Neutrophil (primary cell): ENCODE data around the gene EXOC4.

Source experiments
- H3K27ac ChIP-seq: fragments of 200-600 bp; sonication (generic); 2 replicates; pipeline ENCODE4 v1.5.1; 2016; ENCODE audit warnings: mild to moderate bottlenecking, moderate library complexity
- H3K27me3 ChIP-seq: fragments of 200-600 bp; sonication (generic); 2 replicates; pipeline ENCODE4 v1.6.0; 2016; ENCODE audit warnings: mild to moderate bottlenecking
- H3K36me3 ChIP-seq: fragments of 200-600 bp; sonication (generic); 2 replicates; pipeline ENCODE4 v1.5.1; 2017
- H3K4me1 ChIP-seq, 2 experiments: fragments of 200-600 bp in 1 of 2; sonication (generic) in 1 of 2; 1 replicate in 1 of 2; 2 replicates in 1 of 2; pipeline versions ENCODE4 v1.5.1 to v1.6.1; 2013 to 2016; ENCODE audit warnings: low read depth in 1 of 2, low read length in 1 of 2, mild to moderate bottlenecking in 1 of 2, moderate library complexity in 1 of 2; ENCODE audit not compliant: control insufficient read depth in 1 of 2, insufficient read depth in 1 of 2
- H3K4me3 ChIP-seq, 2 experiments: fragments of 200-600 bp in 1 of 2; sonication (generic) in 1 of 2; 1 replicate in 1 of 2; 2 replicates in 1 of 2; pipeline ENCODE4 v1.5.1; 2013 to 2016; ENCODE audit warnings: low read depth in 1 of 2, low read length in 1 of 2, mild to moderate bottlenecking in 1 of 2, moderate library complexity in 1 of 2
- H3K9me3 ChIP-seq: fragments of 200-600 bp; sonication (generic); 2 replicates; pipeline ENCODE4 v1.5.1; 2016
- TF ChIP-seq, protein P1 (sequence below): fragments of 200-600 bp; sonication (generic); IDR thresholded peaks from 2 replicates; pipeline ENCODE4 v1.5.1; 2016; ENCODE audit warnings: antibody characterized with exemption

Gene EXOC4

DNA sequence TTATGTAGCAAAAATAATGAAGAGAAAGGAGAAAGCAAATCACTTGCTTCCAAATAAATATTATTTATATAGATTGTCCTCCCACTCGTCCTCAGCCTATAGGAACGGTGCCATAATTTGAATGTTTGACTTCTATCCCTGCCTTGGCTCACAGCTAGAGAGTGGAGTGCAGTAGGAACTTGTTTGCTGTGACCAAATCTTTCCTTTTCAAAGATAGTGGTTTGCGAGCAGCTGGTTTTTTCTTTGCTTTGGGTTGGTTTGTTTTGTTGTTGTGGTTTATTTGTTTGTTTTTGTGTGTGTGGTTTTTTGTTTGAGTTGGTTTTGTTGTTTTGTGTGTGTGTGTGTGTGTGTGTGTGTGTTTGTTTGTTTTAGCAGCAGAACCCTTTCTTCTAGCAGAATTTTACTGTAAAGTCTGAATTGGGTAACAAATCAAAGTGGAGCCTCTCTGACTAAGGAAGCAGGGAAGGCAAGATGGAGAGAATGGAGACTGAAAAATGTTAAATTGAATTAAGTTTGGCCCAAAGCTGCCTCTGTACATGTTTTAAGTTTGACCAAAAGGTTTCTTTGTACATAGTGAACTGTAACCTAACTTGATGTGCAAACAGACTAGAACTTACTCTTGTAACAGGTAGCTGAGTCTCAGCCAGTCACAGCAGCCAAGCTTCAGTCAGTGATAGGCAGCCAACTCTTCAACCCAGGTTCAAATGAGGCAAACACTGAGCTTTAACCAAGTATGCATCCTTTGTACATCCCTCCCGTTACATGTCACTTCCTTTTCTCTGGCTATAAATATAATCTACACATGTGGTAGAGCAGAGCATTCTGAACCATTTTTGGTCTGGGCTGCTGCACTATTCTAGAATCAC, 724.8 kb downstream of the EXOC4 start:
- TF ChIP-seq, protein P1, sequence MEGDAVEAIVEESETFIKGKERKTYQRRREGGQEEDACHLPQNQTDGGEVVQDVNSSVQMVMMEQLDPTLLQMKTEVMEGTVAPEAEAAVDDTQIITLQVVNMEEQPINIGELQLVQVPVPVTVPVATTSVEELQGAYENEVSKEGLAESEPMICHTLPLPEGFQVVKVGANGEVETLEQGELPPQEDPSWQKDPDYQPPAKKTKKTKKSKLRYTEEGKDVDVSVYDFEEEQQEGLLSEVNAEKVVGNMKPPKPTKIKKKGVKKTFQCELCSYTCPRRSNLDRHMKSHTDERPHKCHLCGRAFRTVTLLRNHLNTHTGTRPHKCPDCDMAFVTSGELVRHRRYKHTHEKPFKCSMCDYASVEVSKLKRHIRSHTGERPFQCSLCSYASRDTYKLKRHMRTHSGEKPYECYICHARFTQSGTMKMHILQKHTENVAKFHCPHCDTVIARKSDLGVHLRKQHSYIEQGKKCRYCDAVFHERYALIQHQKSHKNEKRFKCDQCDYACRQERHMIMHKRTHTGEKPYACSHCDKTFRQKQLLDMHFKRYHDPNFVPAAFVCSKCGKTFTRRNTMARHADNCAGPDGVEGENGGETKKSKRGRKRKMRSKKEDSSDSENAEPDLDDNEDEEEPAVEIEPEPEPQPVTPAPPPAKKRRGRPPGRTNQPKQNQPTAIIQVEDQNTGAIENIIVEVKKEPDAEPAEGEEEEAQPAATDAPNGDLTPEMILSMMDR, result no peak
- H3K4me1 ChIP-seq, result no peaks in the 10 kb centered on the region

DNA sequence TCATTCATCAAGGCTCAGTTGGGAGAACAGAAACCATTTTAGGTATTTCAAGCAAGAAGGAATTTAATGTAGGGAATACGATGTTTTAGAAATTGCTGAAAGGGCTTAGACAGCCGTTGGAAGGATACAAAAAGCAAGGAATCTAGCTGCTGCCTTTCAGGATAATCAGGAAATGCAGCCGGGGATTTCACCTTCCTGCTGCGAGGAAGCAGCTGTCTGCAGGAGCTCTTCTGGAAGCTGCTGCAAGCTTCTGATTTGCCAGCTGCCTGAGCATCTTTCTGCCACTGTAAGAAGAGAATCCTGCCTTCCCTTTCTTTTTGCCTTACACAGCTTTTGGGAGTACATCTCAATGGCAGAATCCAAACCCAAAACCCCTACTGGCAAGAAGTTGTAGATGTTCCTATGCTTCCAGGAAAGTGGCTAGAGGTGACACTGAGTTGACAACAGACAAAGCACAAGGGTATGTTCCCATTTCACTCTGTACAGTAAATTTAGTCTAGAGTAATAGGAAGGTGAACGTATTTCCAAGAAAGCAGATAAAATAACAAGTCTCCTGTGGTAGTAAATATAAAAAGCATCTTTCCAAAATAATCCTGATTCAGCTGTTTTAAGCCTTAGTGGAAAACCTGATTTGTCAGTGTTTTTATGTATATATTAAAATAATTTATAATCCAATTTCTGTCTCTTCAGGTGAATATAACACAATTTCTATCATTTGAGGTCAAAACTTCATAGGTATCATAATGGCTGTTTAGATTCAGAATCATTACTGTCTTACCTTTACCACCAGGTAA, 725.8 kb downstream of the EXOC4 start:
- Histone ChIP-seq H3K4me3 (no peak overlapping the region), H3K27me3 (no peaks in the 10 kb centered on the region), H3K4me1 (no peaks in the 10 kb centered on the region), H3K9me3 (no peaks in the 10 kb centered on the region), H3K27ac (no peak overlapping the region), H3K36me3 (no peaks in the 10 kb centered on the region)
- TF ChIP-seq, protein P1, result no peak

More for the DNA sequence above, 724.8 kb downstream of the EXOC4 start:
- Histone ChIP-seq H3K9me3 (no peaks in the 10 kb centered on the region), H3K4me3 (no peak overlapping the region), H3K36me3 (no peaks in the 10 kb centered on the region), H3K27me3 (no peaks in the 10 kb centered on the region), H3K27ac (no peak overlapping the region)

DNA sequence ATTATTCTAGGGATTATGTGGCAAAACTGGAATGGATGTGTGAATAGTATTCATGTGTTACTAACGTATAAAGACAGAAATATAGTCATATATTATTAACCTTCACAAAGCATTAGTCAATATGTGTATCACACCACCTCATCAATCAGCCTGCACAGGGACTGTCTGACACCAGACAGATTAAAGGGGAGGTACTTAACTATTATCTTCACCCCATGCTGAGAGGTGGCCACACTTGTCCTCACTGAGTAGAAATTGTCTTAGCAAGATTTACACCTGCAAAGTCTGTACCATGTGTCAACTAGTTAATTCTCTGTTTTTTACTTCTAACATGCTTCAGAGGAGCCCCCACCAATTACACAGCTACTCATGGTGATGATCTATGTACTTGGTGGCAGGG, 727.9 kb downstream of the EXOC4 start:
- TF ChIP-seq, protein P1, result no peak
- Histone ChIP-seq H3K27ac (no peak overlapping the region), H3K4me1 (no peaks in the 10 kb centered on the region), H3K9me3 (no peaks in the 10 kb centered on the region), H3K4me3 (no peak overlapping the region), H3K36me3 (no peaks in the 10 kb centered on the region), H3K27me3 (no peaks in the 10 kb centered on the region)

DNA sequence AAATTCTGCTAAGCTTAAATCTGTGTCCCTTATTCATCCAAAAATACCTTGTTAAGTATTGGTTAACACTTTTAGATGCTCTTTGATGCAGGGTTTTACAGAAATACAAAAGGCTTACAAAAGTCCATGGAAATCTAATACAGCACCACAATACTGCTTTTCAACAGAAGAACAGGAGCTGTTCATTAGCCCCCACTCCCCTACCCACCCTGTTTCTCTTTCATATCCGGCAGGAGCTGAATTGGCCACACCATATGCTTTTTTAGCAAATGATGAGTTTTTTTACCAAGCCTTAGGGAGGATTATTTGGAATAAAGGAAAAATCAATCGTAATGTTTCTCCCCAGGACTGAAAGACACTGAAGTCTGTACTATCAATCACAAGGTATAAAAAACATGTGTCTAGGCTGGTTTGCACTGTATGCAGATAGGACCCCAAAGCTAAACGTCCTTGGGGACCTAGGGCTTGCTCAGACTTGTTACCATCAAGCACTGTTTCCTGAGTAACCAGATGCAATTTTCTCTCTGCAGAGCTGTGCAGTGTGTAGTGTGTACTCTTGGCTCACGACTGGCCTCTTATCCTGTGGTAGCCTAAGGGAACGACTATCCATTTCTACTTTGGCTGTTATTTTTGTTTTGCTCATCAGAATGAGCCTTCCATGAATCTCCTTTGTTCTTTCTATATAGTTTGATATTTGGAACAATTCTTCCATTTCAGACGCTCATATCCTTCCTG, 731.0 kb downstream of the EXOC4 start:
- H3K27ac ChIP-seq, result no peak overlapping the region
- no peaks in the 10 kb centered on the region for H3K9me3 ChIP-seq
- no peaks in the 10 kb centered on the region for H3K4me1 ChIP-seq
- H3K4me3 ChIP-seq, result no peak overlapping the region
- H3K36me3 ChIP-seq, result no peaks in the 10 kb centered on the region
- TF ChIP-seq, protein P1, result no peak
- no peaks in the 10 kb centered on the region for H3K27me3 ChIP-seq

DNA sequence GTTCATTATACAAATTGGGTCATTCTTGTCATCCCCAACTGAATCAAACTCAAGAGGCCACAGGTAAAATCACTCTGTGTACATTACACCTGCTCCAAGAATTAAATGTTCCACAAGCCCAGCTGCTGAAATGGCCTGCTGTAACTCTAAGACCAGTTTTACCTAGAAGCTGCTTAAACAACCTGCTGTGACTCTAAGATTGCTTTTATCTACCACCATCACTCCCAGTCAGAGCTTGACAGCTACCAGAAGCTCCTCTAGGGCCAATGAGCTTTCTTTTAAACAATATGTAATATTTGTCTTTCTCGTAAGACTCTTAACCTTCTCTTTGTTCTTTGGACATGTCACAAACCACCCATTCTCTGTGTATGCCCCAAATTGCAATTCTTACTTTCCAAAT, 732.4 kb downstream of the EXOC4 start:
- Histone ChIP-seq H3K4me3 (no peak overlapping the region), H3K36me3 (no peaks in the 10 kb centered on the region), H3K27me3 (no peaks in the 10 kb centered on the region), H3K9me3 (no peaks in the 10 kb centered on the region), H3K27ac (no peak overlapping the region), H3K4me1 (no peaks in the 10 kb centered on the region)
- TF ChIP-seq, protein P1, result no peak
